ENCODE data around the gene ID3.

DNA sequence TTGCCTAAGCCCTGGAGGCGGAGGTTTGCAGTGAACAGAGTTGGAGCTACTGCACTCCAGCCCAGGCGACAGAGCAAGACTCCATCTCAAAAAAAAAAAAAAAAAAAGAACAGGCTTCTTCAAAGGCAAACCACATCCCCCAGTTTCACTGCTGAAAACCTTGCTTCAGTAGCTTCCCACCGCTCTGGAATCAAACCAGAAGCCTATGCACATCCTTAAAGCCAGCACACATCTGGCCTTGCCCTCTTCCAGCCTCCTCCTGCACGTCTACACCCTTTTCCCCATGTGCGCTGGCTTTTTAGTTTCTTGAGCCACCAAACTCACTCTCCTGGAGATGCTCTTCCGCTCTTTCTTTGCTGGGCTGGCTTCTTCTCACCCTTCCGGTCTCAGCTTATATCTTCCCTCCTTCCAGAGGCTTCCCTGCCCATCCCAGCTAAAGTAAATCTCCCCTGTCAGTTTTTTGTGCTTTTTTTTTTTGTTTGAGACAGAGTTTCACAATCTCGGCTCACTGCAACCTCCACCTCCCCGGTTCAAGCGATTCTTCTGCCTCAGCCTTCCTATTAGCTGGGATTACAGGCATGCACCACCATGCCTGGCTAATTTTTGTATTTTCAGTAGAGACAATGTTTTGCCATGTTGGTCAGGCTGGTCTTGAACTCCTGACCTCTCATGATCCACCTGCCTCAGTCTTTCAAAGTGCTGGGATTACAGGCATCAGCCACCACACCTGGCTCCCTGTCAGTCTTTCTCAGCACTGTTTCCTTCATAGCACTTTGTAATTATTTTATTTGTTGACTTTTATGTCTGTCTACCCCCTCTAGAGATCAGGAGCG, 42.0 kb upstream of the ID3 start:
- TF ChIP-seq POLR2A (IDR thresholded peaks at IDR 0.05; ENCODE audit: low read depth, low read length): no peak
- TF ChIP-seq TAF1 (IDR thresholded peaks at IDR 0.05; ENCODE audit: borderline replicate concordance, low read depth, low read length): no peak
- TF ChIP-seq POLR2AphosphoS5 (IDR thresholded peaks at IDR 0.05; ENCODE audit: low read depth, low read length): no peak
